K562 treated with DMSO at 1 percent for 12 hours (cell line): Measurements from ENCODE around the gene MEF2D. TPM values are rescaled to one million over a fixed set of nuclear protein-coding genes. Genes with fewer than 3 reads are reported as not detected.

ENCODE experiments used
- total RNA-seq: library from RNA; unstranded; fragments of 300-600 nt; gene quantifications from 2 replicates; pipeline ENCODE4 v1.2.3, GENCODE V29; 2022; ENCODE audit not compliant: insufficient read depth

The MEF2D gene
- total RNA-seq = 3.6 and 12.6 TPM in 2 replicates

DNA sequence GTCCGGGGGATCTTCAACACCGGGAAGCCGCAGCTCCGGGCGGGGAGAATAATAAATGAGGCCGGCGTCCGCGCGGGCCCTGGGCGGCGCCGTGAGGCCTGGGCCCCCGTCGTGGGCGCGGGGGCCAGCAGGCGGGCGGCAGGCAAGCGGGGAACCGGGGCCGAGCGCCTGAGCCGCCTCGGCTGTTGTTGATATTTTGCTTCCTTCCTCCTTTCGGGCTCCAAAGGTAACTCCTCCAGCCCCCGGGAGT, at the start of gene MEF2D:
MEF2D (minus strand) TSS at position 233 of the 250 bp plus-strand sequence. CDS start 17,483 bp downstream, outside the sequence.

Other genes with a start within 250 kb of the MEF2D start
- gene SMG5, start 217.9 kb downstream of the MEF2D start, total RNA-seq = 36.7 and 73.9 TPM in 2 replicates
- gene TMEM79, start 216.4 kb downstream of the MEF2D start, total RNA-seq = 3.2 and 7.2 TPM in 2 replicates
- 33.1 and 35.7 TPM in 2 replicates for gene GLMP, start 205.1 kb downstream of the MEF2D start, total RNA-seq
- not detected in 2 replicates for gene VHLL, start 201.5 kb downstream of the MEF2D start, total RNA-seq
- 311 and 326 TPM in 2 replicates for gene CCT3, start 162.5 kb downstream of the MEF2D start, total RNA-seq
- 3.8 TPM in 1 of 2 replicates, not detected in the other for gene TSACC, start 162.2 kb downstream of the MEF2D start, total RNA-seq
- gene RHBG, start 131.6 kb downstream of the MEF2D start, total RNA-seq = not detected in 2 replicates
- 7.9 and 29.1 TPM in 2 replicates for gene IQGAP3, start 71.8 kb upstream of the MEF2D start, total RNA-seq
- gene TTC24, start 78.9 kb upstream of the MEF2D start, total RNA-seq = not detected in 2 replicates
- gene NAXE, start 91.0 kb upstream of the MEF2D start, total RNA-seq = 105 and 129 TPM in 2 replicates
- 10.7 and 21.3 TPM in 2 replicates for gene GPATCH4, start 100.7 kb upstream of the MEF2D start, total RNA-seq
- gene HAPLN2, start 118.6 kb upstream of the MEF2D start, total RNA-seq = 2.5 and 5.5 TPM in 2 replicates
- gene BCAN, start 141.3 kb upstream of the MEF2D start, total RNA-seq = 0.45 TPM in 1 of 2 replicates, not detected in the other
- gene NES, start 176.6 kb upstream of the MEF2D start, total RNA-seq = 3.9 and 7.5 TPM in 2 replicates
- gene CRABP2, start 204.8 kb upstream of the MEF2D start, total RNA-seq = 2.3 and 5.5 TPM in 2 replicates
- 64.9 and 67.8 TPM in 2 replicates for gene METTL25B, start 227.7 kb upstream of the MEF2D start, total RNA-seq
- gene ISG20L2, start 228.0 kb upstream of the MEF2D start, total RNA-seq = 23.3 and 39.7 TPM in 2 replicates
- 14.2 and 23.9 TPM in 2 replicates for gene MRPL24, start 240.3 kb upstream of the MEF2D start, total RNA-seq